Measurements from ENCODE around the gene PSMB4.

DNA sequence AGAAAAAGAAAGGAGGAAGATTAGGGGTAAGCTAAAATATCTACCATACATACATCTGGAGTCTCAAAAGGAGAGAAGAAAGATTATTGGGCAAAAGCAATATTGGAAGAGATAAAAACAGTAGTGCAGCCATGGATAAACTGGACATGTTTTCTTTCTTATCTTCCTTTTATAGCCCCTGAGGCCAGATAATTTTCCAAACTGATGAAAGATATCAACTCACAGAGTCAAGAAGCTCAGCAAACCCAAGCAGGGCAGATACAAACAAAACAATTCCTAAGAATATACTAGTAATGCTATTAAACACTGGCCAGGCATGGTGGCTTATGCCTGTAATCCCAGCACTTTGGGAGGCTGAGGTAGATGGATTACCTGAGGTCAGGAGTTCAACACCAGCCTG lies 5.8 kb upstream of the PSMB4 start:
- TF ChIP-seq CTCF (IDR thresholded peaks at IDR 0.05 in 8 of 11, conservative IDR thresholded peaks at IDR 0.05 in 3 of 11) = no peak
- TF ChIP-seq POLR2AphosphoS5 (IDR thresholded peaks at IDR 0.05) = no peak

Measured in spleen (tissue), 7 donors.